Frontal cortex (tissue), 4 donors: ENCODE data around the gene ZSCAN2. TPM values are rescaled to one million over a fixed set of nuclear protein-coding genes. Genes with fewer than 3 reads are reported as not detected.
"Not testable (repeated sequence)": the region's sequence is repeated elsewhere in the genome, so short reads cannot be mapped to it uniquely, and the experiment has no call there.

ENCODE experiments used
- DNase-seq, 2 donors: peaks; one replicate each; pipeline ENCODE4 v3.0.0; 2012; ENCODE audit warnings: low spot score in 2 of 2
- FAIRE-seq: peaks from 2 replicates; lab custom pipeline; 2012; peaks lifted over from hg19 to GRCh38; lab: Jason Lieb, UNC
- total RNA-seq: library from RNA; depleted of rRNA; stranded (reverse); fragments of >200 nt; gene quantifications from one replicate; pipeline ENCODE4 v1.2.3, GENCODE V29; 2014
- donor health status: control.
- donor health status: control.
- donor health status: control.

ZSCAN2 gene
- total RNA-seq, 1 donor from 2014 or later: 34.2 TPM

- DNase-seq (peak; percentile 51 to 61), FAIRE-seq (no peak)
These were observed 32.8 kb downstream of the ZSCAN2 start for GRCh38 chr15:84633311-84634227.

- no peak for FAIRE-seq
- DNase-seq: no peak
These were observed 33.5 kb downstream of the ZSCAN2 start for GRCh38 chr15:84634228-84634837.

GRCh38 chr15:84638103-84638502 lies 37.3 kb downstream of the ZSCAN2 start:
- DNase-seq (no peak), FAIRE-seq (no peak)

- not testable (repeated sequence) for DNase-seq, FAIRE-seq
These were observed 41.1 kb downstream of the ZSCAN2 start for GRCh38 chr15:84641871-84642270.

GRCh38 chr15:84642640-84643039 lies 41.8 kb downstream of the ZSCAN2 start:
- FAIRE-seq, DNase-seq: not testable (repeated sequence)

- DNase-seq (no peak), FAIRE-seq (no peak)
These were observed 43.0 kb downstream of the ZSCAN2 start for GRCh38 chr15:84643838-84644237.

GRCh38 chr15:84645496-84645895 lies 44.7 kb downstream of the ZSCAN2 start:
- FAIRE-seq: no peak
- DNase-seq: no peak

- FAIRE-seq (no peak), DNase-seq (no peak)
These were observed 45.2 kb downstream of the ZSCAN2 start for GRCh38 chr15:84645997-84646396.

GRCh38 chr15:84647726-84648125 lies 46.9 kb downstream of the ZSCAN2 start:
- DNase-seq (no peak), FAIRE-seq (no peak)

- no peak for DNase-seq
- FAIRE-seq: no peak
These were observed 47.7 kb downstream of the ZSCAN2 start for GRCh38 chr15:84648539-84648938.

GRCh38 chr15:84649706-84650105 lies 48.9 kb downstream of the ZSCAN2 start:
- DNase-seq (no peak), FAIRE-seq (no peak)

- DNase-seq (no peak), FAIRE-seq (no peak)
These were observed 52.7 kb downstream of the ZSCAN2 start for GRCh38 chr15:84653584-84653909.

- DNase-seq: peak; percentile 90 to 95
- FAIRE-seq: no peak
These were observed 53.3 kb downstream of the ZSCAN2 start, which contains the start of gene WDR73 for GRCh38 chr15:84653910-84654688. Gene WDR73, minus strand, starts transcription at chr15:84654283. Its CDS starts 9 bp downstream, at chr15:84654274.

GRCh38 chr15:84654689-84655453 lies 54.1 kb downstream of the ZSCAN2 start:
- FAIRE-seq (no peak), DNase-seq (peak; percentile 65 to 69)

- no peak for DNase-seq
- FAIRE-seq: no peak
These were observed 56.2 kb downstream of the ZSCAN2 start for GRCh38 chr15:84656972-84657371.

- DNase-seq (no peak), FAIRE-seq (no peak)
These were observed 56.9 kb downstream of the ZSCAN2 start for GRCh38 chr15:84657748-84658079.

GRCh38 chr15:84658080-84658787 lies 57.4 kb downstream of the ZSCAN2 start, which contains the start of gene NMB:
Gene NMB, minus strand, starts transcription at chr15:84658199. Its CDS starts 47 bp downstream, at chr15:84658152.
- peak; percentile 79 to 89 for DNase-seq
- no peak for FAIRE-seq

GRCh38 chr15:84658788-84659411 lies 58.1 kb downstream of the ZSCAN2 start:
- DNase-seq (no peak), FAIRE-seq (no peak)
